Raji (cell line): ENCODE data around the gene SORCS2.

Source experiments
- POLR2A ChIP-seq: IDR thresholded peaks from 2 replicates; pipeline ENCODE4 v1.6.1; 2011; ENCODE audit warnings: low read depth, low read length, control low read depth; ENCODE audit not compliant: insufficient read depth

SORCS2 gene

DNA sequence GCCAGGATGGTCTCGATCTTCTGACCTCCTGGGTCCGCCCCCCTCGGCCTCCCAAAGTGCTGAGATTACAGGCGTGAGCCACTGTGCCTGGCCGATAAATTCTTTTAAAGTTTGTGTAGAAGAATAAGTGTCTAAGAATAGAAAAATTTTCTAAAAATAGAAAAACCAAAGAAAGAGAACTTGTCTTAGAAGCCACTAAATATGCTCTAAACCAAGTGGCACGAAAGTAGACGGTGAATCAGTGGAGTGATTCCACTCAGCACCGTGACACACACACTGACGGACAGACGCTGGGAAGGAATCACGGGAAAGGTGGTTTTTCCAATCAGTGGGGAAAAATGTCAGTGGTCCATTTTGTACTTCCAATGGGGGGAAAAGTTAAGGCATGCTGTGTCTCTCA lies 315.0 kb downstream of the SORCS2 start:
- no peak for TF ChIP-seq POLR2A

DNA sequence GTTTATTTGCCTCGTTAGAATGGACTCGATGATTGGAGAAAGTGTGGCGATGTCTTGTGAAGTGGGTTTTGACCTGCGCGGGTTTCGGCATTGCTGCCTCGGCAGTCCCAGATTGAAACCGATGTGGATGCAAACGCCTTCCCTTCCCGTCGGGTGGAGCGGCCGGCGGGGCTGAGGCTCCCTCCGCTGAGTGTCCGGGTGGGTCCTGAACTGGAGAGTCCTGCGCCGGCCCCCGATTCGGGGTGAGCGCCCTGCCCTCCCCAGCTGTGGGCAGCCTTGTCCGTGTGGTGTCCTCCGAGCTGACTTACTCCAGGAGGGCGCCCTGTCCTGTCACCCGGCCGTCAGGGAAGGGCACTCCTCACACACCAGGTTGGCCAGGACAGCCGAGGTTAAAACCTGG lies 317.7 kb downstream of the SORCS2 start:
- TF ChIP-seq POLR2A = no peak

DNA sequence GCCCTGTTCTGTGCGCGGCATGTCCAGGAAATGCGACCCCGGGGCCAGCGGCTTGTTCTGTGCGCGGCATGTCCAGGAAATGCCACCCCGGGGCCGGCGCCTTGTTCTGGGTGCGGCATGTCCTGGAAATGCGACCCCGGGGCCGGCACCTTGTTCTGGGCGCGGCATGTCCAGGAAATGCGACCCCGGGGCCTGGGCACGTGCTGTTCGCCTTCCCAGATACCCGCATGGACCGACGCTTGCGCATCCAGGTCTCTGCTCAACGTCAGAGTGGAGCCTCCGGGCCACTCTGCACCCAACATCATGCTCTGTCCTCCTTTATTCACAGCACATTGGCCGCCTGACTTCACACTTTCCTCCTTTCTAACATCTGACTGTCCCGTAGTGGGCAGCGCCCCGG lies 318.2 kb downstream of the SORCS2 start:
- TF ChIP-seq POLR2A = no peak

DNA sequence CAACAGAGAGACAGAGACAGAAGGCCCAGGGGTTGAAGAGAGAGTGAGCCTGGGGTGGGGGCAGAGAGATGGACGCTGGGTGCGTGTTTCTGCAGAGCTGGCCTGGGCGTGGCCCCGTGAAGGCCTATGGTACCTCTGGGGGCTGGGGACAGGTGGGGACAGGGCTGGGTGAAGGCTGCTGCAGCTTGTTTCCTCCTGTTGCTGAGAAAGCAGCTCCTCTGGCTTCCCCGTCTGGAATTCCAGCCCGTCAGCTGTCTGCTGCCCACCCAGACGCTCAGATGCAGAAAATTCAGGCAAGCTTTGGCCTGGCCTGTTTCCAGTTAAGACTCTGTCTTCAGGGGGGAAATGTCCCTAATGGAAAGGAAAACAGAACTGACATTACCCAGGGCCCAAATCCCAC lies 319.2 kb downstream of the SORCS2 start:
- TF ChIP-seq POLR2A = no peak

DNA sequence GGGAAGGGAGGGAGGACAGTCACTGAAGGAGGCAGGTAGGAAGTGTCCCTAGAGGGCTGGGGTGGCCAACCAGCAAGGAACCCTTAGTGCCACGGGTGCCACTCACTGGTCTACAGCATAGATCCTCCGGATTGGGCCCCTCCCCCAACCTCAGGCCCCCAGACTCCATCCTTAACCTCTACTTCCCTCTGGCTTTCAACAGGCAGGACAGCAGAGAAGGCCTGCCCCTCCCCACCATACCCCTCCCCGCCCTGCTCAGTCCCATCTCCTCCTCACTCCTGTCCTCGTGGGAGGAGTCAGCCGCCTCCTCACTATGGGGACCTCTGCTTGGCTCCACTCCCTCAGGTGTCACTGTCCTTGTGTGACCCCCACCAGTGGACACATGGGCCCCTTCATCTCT lies 320.1 kb downstream of the SORCS2 start:
- TF ChIP-seq POLR2A = no peak

DNA sequence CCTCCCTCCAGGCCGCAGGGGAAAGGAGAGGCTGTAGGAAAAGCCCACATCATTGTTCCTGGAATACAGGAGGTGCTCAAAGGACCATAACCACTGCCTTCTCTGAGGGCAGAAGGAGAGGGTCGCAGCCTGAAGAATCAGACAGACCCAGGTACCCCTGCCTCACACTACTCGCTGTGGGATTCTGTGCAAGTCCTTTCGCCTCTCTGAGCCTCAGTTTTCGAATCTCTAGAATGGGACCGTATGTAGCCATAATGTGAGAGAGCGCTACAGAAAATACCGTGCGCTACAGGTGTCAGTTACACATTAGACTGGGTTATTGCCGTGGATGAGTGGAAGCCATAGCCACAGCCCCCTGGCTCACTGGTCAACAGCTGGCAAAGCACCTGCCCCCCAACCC lies 320.6 kb downstream of the SORCS2 start:
- TF ChIP-seq POLR2A = no peak

DNA sequence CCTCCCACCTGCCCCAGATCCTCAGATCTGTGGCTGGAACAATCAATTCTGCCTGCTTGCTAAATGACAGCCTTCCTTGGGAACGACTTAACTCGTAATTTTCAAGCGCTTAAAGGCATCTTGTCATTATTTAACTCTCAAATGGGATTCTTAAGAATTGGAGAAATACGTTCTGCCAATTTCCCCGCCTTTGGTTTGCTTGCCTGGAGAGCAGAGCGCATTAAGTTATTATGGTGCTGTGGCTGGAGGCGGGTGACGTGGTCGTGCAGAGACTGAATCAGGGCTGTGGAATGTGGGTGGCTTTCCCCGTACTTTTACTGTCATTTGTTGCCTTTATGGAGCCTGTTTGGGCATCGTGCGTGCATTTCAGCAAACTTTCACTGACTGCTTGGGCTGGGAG lies 321.3 kb downstream of the SORCS2 start:
- no peak for TF ChIP-seq POLR2A

DNA sequence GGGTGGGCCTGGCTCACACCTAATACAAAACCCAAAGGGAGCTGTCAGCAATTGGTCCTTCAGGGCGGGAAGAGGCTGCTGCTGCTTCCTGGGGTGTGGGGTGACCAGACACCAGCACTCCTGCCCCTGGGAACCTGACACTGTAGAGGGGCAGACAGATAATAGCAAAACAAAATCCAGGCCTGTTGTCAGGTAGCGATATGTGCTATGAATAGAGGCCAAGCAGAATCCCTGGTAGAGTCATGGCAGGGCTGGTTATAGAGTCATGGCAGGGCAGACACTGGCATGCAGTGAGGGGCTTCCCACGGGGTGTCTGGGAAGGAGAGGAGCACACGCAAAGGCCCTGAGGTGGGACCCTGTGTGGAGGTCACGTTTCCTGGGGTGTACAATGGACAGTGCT lies 321.9 kb downstream of the SORCS2 start:
- no peak for TF ChIP-seq POLR2A

DNA sequence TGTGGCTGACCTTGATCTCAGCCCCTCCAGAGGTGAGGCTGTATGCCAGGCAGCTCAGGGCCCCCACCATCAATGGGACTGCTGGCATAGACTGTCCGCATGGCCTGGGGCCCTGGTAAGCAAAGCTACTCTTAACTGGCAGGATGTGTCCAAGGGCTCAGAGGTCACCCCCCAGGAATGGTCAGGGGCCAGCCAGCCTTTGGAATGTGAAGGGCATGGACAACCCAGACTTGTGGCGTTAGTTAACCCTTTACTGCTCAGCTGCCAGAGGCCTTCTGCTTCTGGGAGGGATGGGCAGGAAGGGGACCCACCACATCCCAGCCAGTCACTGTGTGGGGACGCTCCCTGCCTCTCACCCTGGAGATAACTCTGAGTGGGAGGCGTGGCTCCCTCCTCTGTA lies 322.5 kb downstream of the SORCS2 start:
- no peak for TF ChIP-seq POLR2A

DNA sequence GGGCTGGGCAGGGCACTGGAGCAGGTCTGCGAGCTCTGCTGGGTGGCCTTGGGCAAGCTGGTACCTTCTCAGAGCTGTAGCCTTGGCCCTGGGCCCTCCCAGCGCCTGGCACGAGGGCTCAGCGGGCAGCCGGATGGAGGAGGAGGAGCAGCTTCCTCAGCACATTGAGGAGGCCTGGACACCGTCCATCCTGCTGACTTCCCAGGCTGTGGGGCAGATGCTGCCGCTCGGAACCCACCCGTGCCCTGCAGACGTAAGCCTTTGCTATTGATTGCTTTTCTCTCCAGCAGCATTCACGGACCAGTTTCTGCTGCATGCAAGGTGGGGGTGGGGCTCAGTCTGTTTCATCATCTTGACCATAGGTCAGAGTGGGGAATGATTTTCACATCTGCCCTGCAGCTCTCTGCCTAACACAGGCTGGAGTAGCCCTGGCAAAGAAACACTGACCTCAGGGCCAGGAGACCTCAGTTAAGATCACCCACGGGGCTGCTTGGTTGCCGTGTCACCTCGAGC lies 323.1 kb downstream of the SORCS2 start:
- TF ChIP-seq POLR2A = no peak

DNA sequence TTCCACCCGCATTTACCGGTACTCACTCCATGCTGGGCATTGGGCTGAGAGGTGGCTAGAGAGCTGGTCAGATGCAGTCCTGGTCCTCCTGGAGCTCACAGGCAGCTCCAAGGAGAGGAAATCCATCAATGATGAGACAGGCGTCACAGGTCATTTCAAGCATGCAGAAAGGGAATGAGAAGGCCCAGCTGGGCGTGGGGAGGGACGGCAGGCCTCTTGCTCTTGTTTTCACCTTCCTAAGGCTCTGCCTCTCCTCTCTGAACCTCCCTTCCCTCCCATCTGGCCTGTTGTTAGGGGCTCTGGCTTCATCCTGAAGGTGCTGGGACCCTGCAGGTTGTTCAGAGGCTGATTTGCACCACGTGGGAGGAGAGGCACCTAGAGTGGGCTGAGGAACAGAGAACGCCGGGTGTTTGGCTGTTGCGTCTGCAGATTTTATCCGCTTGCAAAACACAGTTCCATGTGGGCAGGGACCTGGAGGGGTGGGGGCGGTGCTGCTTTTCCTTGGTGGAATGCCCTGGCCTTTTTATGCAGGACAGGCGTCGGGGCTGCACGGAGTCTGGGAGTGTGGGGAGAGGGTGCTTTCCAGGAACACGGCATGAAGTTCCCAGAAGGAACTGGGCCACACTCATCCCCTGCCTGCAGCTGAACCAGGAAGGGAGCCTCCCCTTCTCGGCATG lies 323.9 kb downstream of the SORCS2 start:
- TF ChIP-seq POLR2A = no peak

DNA sequence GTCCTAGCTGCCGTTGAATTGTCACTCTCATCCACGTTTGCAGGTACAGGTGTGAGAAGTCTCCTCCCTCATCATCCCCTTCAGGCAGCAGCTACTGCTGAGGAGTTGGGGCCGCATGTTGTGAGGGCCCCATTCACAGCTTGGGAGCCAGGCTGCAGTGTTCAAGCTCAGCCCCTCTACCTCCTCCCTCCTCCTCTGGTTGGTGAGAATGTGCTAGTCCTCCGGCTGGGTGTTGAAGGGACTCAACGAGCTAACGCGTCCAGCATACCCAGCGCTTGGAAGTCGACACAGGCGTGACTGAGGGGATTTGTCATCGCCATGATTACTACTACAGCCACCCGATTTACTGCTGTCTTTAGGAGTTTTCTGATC lies 324.4 kb downstream of the SORCS2 start:
- TF ChIP-seq POLR2A = no peak

DNA sequence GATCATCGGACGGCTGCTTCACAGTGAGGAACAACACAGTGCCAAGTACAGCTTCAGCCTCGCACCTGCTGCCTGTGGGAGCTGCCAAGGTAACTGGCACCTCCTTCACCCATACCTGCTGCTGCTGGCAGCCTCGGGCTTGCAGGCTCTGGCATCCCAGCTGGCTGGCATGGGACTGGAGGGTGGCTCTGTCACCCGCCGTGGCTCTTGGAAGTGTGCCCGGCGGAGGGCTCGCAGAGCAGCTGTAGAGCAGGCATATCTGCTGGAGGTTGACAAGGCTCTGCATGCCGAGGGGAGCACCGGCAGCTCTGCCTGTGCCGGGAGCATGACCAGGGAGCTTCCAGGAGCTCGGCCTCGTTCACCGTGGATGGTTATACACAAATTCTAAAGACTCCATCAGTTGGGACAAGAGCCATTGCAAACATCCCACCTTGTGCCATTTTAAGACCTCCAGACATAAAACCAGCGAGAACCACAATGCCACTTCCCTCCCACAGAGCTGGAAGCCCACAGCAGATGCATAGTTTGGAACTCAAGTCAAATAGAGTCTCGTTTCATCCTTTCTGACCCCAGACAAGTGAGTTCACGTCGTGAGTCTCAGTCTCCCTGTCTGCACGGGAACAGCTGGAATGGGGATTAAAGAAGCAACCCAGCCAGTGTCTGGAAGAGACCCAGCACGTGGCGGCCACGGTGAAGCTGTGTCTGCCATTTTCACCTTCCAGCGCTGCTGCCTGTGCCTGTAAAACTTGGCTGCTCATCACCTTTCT lies 326.7 kb downstream of the SORCS2 start:
- no peak for TF ChIP-seq POLR2A

DNA sequence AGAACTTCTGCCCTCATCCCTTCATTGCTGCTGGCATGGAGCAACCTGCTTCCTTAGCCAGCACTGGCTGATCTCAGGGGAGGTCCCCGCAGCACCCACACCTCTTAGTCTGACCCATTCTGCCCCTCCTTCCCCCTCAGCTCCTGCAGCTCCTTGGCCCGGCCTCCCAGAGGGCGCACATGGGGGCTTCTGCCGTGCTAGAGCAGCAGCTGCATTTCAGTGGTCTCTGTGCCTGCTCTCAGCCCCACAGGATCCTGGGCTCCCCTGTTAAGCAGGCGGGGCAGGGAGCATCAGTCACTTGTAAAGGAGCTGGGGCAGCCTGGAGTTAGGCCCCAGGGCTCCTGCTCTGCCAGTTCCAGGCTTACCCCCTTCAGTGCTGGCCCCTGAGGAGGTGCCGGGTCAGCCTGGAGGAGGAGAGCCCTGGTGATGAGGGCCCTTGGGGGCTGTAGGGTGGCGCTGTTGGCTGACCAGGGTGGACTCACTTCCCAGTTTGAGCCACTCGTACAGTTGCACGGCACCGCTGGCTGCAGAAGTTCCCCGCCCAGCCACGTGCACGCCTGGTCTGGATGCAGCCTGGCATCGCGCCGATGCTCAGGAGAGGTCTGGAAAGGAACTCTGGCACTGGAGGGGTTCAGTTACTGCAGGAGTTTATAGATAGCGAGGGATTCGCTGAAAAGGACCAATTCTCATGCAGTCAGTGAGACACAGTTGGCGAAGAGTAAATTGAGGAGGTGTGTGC lies 327.5 kb downstream of the SORCS2 start:
- no peak for TF ChIP-seq POLR2A

DNA sequence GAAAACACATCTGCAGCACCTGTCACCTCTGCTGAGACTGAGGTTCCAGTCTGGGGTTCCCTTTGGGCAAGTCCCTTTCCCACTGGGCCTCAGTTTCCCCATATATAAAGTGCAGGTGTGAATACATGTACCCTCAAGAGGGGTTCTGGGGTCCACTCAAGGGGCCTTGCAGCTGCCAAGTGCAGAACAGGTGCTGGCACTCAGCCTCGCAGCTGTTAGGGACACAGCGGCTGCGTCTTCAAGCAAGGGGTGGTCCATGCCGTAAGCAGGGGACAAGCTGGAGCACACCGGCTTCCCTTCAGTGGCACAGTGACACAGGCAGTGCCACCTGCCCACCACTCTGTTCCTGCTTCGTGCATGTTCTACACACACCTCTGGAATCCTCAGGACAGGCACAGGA lies 329.3 kb downstream of the SORCS2 start:
- no peak for TF ChIP-seq POLR2A
